Hepatocyte (in vitro differentiated cells): Measurements from ENCODE around the gene MRPL38. TPM values are rescaled to one million over a fixed set of nuclear protein-coding genes. Genes with fewer than 3 reads are reported as not detected.
A peak's percentile ranks its signal among the peaks of the same experiment; 100 is the strongest.
"Not testable (repeated sequence)": the region's sequence is repeated elsewhere in the genome, so short reads cannot be mapped to it uniquely, and the experiment has no call there.

Experiments used
- DNase-seq: peaks from one replicate; pipeline ENCODE4 v3.0.0-alpha.2; 2016; ENCODE audit warnings: low spot score
- H2AFZ ChIP-seq: fragments of 200-600 bp; sonication (generic); 2 replicates; pipeline ENCODE4 v1.6.0; 2016; ENCODE audit warnings: antibody characterized with exemption, mild to moderate bottlenecking
- H3K27ac ChIP-seq: fragments of 200-600 bp; sonication (generic); 2 replicates; pipeline ENCODE4 v1.5.1; 2016; ENCODE audit warnings: mild to moderate bottlenecking
- H3K27me3 ChIP-seq: fragments of 200-600 bp; sonication (generic); 2 replicates; pipeline ENCODE4 v1.6.1; 2016
- H3K36me3 ChIP-seq: fragments of 200-600 bp; sonication (generic); replicated peaks from 2 replicates; pipeline ENCODE4 v1.5.1; 2016; ENCODE audit warnings: low read depth; ENCODE audit not compliant: insufficient read depth
- H3K4me1 ChIP-seq: fragments of 200-600 bp; sonication (generic); 2 replicates; pipeline ENCODE4 v1.5.1; 2016; ENCODE audit warnings: mild to moderate bottlenecking, moderate library complexity; ENCODE audit not compliant: insufficient read depth
- H3K4me2 ChIP-seq: fragments of 200-600 bp; sonication (generic); 2 replicates; pipeline ENCODE4 v1.6.0; 2016
- H3K4me3 ChIP-seq: fragments of 200-600 bp; sonication (generic); 2 replicates; pipeline ENCODE4 v1.5.1; 2016; ENCODE audit warnings: mild to moderate bottlenecking
- H3K79me2 ChIP-seq: fragments of 200-600 bp; sonication (generic); 2 replicates; pipeline ENCODE4 v1.6.0; 2017; ENCODE audit warnings: mild to moderate bottlenecking
- H3K9me2 ChIP-seq: fragments of 200-600 bp; sonication (generic); replicated peaks from 2 replicates; pipeline ENCODE4 v1.6.0; 2017; ENCODE audit warnings: mild to moderate bottlenecking; ENCODE audit not compliant: insufficient read depth
- H3K9me3 ChIP-seq: fragments of 200-600 bp; sonication (generic); 2 replicates; pipeline ENCODE4 v1.5.1; 2016; ENCODE audit warnings: low read depth, mild to moderate bottlenecking
- H4K20me1 ChIP-seq: fragments of 200-600 bp; sonication (generic); 2 replicates; pipeline ENCODE4 v1.6.0; 2016; ENCODE audit warnings: mild to moderate bottlenecking; ENCODE audit not compliant: insufficient read depth, poor library complexity, severe bottlenecking
- EZH2 ChIP-seq: fragments of 200-600 bp; sonication (generic); IDR thresholded peaks from 2 replicates; pipeline ENCODE4 v1.6.1; 2016; ENCODE audit warnings: antibody characterized with exemption, mild to moderate bottlenecking, borderline replicate concordance
- EZH2phosphoT487 ChIP-seq: fragments of 200-600 bp; sonication (generic); IDR thresholded peaks from one replicate; pipeline ENCODE4 v1.6.1; 2018; ENCODE audit warnings: antibody characterized with exemption, mild to moderate bottlenecking, low read depth, moderate library complexity; ENCODE audit not compliant: unreplicated experiment, severe bottlenecking
- WGBS: methylation state at CpG from one replicate; pipeline ENCODE4 v1.1.6; 2016; ENCODE audit warnings: low lambda C conversion rate; ENCODE audit errors: missing lambda C conversion rate; 5-methylcytosine and 5-hydroxymethylcytosine counted together
- polyA plus RNA-seq: library from polyadenylated mRNA; unstranded; fragments of >200 nt; fragmentation: Nextera tagmentation; extraction: Ambion mirVana; gene quantifications from 2 replicates; pipeline ENCODE4 v1.2.1, GENCODE V29; 2016
- total RNA-seq: library from RNA; depleted of rRNA; stranded (reverse); fragments of >200 nt; gene quantifications from 2 replicates; pipeline ENCODE4 v1.2.3, GENCODE V29; 2014
- TF ChIP-seq, protein P1 (sequence below): fragments of 200-600 bp; sonication (generic); IDR thresholded peaks from 2 replicates; pipeline ENCODE4 v1.5.1; 2016; ENCODE audit warnings: antibody characterized with exemption, mild to moderate bottlenecking; ENCODE audit not compliant: poor library complexity

Gene MRPL38
- total and polyA plus RNA-seq, 2 experiments from 2014 or later = 50.2 to 124 TPM

- Histone ChIP-seq H3K79me2 (no peaks in the 10 kb centered on the region), H3K9me3 (no peaks in the 10 kb centered on the region), H3K4me2 (peak overlapping the region; percentile 41), H3K9me2 (no peaks in the 10 kb centered on the region), H3K4me1 (peaks cover 4% of the 10 kb centered on the region), H3K27ac (peak overlapping the region; percentile 78), H3K36me3 (no peaks in the 10 kb centered on the region), H3K27me3 (no peaks in the 10 kb centered on the region), H3K4me3 (no peak overlapping the region), H4K20me1 (no peaks in the 10 kb centered on the region), H2AFZ (no peak overlapping the region)
- 32% methylated on average over 8 of the region's 8 CpGs for WGBS
- TF ChIP-seq, protein P1, sequence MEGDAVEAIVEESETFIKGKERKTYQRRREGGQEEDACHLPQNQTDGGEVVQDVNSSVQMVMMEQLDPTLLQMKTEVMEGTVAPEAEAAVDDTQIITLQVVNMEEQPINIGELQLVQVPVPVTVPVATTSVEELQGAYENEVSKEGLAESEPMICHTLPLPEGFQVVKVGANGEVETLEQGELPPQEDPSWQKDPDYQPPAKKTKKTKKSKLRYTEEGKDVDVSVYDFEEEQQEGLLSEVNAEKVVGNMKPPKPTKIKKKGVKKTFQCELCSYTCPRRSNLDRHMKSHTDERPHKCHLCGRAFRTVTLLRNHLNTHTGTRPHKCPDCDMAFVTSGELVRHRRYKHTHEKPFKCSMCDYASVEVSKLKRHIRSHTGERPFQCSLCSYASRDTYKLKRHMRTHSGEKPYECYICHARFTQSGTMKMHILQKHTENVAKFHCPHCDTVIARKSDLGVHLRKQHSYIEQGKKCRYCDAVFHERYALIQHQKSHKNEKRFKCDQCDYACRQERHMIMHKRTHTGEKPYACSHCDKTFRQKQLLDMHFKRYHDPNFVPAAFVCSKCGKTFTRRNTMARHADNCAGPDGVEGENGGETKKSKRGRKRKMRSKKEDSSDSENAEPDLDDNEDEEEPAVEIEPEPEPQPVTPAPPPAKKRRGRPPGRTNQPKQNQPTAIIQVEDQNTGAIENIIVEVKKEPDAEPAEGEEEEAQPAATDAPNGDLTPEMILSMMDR = peak; percentile 9
- no peak for TF ChIP-seq EZH2
- DNase-seq = peak; percentile 81
Observed at GRCh38 chr17:75864448-75864871, 40.2 kb downstream of the MRPL38 start.

DNA sequence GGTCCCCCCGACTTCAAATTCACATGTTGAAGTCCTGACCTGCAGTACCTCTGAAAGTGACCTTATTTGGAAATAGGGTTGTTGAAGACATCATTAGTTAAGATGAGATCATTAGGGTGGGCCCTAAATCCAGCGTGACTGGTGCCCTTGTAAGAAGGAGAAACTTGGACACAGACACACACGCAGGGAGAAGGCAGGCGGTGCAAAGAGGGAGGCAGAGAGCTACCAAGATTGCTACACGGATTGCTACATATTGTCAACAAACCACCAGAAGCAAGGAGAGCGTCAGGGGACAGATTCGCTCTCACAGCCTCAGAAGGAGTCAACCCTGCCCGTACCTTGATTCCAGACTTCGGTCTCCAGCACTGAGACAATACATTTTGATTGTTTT, 42.8 kb downstream of the MRPL38 start:
- H2AFZ ChIP-seq = no peak overlapping the region
- no peak overlapping the region for H3K27ac ChIP-seq

GRCh38 chr17:75859358-75859757, 45.3 kb downstream of the MRPL38 start:
- not testable (repeated sequence) for DNase-seq, H3K27me3 ChIP-seq, H3K9me2 ChIP-seq, H3K27ac ChIP-seq, H3K79me2 ChIP-seq, H3K9me3 ChIP-seq, H3K4me1 ChIP-seq, H2AFZ ChIP-seq, H4K20me1 ChIP-seq, H3K36me3 ChIP-seq, H3K4me2 ChIP-seq, H3K4me3 ChIP-seq
- WGBS = 87% methylated on average over 10 of the region's 10 CpGs

More for the DNA sequence above, 42.8 kb downstream of the MRPL38 start:
- DNase-seq = no peak
- H3K9me2 ChIP-seq = no peaks in the 10 kb centered on the region
- H3K4me2 ChIP-seq = no peak overlapping the region
- TF ChIP-seq EZH2 = no peak
- TF ChIP-seq, protein P1 = no peak
- H3K4me3 ChIP-seq = no peak overlapping the region
- H3K79me2 ChIP-seq = no peaks in the 10 kb centered on the region
- 86% methylated on average over 9 of the region's 9 CpGs for WGBS
- H4K20me1 ChIP-seq = no peaks in the 10 kb centered on the region
- H3K4me1 ChIP-seq = peaks cover 4% of the 10 kb centered on the region
- H3K9me3 ChIP-seq = no peaks in the 10 kb centered on the region
- no peaks in the 10 kb centered on the region for H3K36me3 ChIP-seq
- no peaks in the 10 kb centered on the region for H3K27me3 ChIP-seq

GRCh38 chr17:75856062-75856756, 48.5 kb downstream of the MRPL38 start:
- peak overlapping the region; percentile 91 for H3K4me2 ChIP-seq
- TF ChIP-seq, protein P1 = no peak
- TF ChIP-seq EZH2phosphoT487 (no peak), EZH2 (no peak)
- DNase-seq = no peak
- no peaks in the 10 kb centered on the region for H3K9me3 ChIP-seq
- H3K4me1 ChIP-seq = peaks cover 5% of the 10 kb centered on the region
- H3K9me2 ChIP-seq = no peaks in the 10 kb centered on the region
- H3K27ac ChIP-seq = peak overlapping the region; percentile 91
- peak overlapping the region; percentile 23 for H2AFZ ChIP-seq
- peak overlapping the region; percentile 37 for H3K4me3 ChIP-seq
- H4K20me1 ChIP-seq = no peaks in the 10 kb centered on the region
- H3K36me3 ChIP-seq = no peaks in the 10 kb centered on the region
- H3K79me2 ChIP-seq = peaks cover 22% of the 10 kb centered on the region
- WGBS = 4% methylated on average over 19 of the region's 24 CpGs
- H3K27me3 ChIP-seq = no peaks in the 10 kb centered on the region
